Esophagus squamous epithelium (tissue), 5 donors: Measurements from ENCODE around the gene AP3D1. TPM values are rescaled to one million over a fixed set of nuclear protein-coding genes. Genes with fewer than 3 reads are reported as not detected.
"Not testable (repeated sequence)": the region's sequence is repeated elsewhere in the genome, so short reads cannot be mapped to it uniquely, and the experiment has no call there.

Experiments used
- DNase-seq: peaks from one replicate; lab custom pipeline; 2025; lab: John Stamatoyannopoulos, UW
- H3K27ac ChIP-seq, 4 donors: fragments of 200-600 bp; sonication (generic); one replicate each; pipeline ENCODE4 v1.5.1; 2016 to 2019; ENCODE audit warnings: mild to moderate bottlenecking in 1 of 4
- H3K27me3 ChIP-seq, 4 donors: fragments of 200-600 bp; sonication (generic); 1 replicate in 3 of 4; 2 replicates in 1 of 4; pipeline versions ENCODE4 v1.5.1 to v1.6.0; 2017 to 2021; ENCODE audit warnings: antibody characterized with exemption in 1 of 4
- H3K36me3 ChIP-seq, 3 donors: fragments of 200-600 bp; sonication (generic); one replicate each; pipeline ENCODE4 v1.5.1; 2016 to 2019
- H3K4me1 ChIP-seq, 3 donors: fragments of 200-600 bp; sonication (generic); one replicate each; pipeline ENCODE4 v1.5.1; 2017 to 2019
- H3K4me3 ChIP-seq, 4 donors: fragments of 200-600 bp; sonication (generic); 1 replicate in 3 of 4; 2 replicates in 1 of 4; pipeline ENCODE4 v1.5.1; 2016 to 2019; ENCODE audit warnings: mild to moderate bottlenecking in 2 of 4, moderate library complexity in 1 of 4
- H3K9me3 ChIP-seq, 3 donors: fragments of 200-600 bp; sonication (generic); one replicate each; pipeline ENCODE4 v1.5.1; 2016 to 2019
- POLR2A ChIP-seq, 4 donors: fragments of 450-650 bp; IDR thresholded peaks; one replicate each; pipeline ENCODE4 v1.6.1; 2017; ENCODE audit warnings: antibody characterized with exemption in 4 of 4, mild to moderate bottlenecking in 4 of 4, moderate library complexity in 3 of 4
- WGBS, 2 donors: methylation state at CpG; one replicate each; pipeline ENCODE4 v1.1.5; 2018; 5-methylcytosine and 5-hydroxymethylcytosine counted together
- intact Hi-C: fragments of 100-400 bp; cut with DNase I; formaldehyde crosslinking; loops from one replicate; pipeline ENCODE4 v1.15.0; 2022
- total RNA-seq, 4 donors: library from RNA; depleted of rRNA; stranded (reverse); fragments of >200 nt; gene quantifications; one replicate each; pipeline ENCODE4 v1.1.0, GENCODE V29; 2016
- TF ChIP-seq, protein P1 (sequence below), 6 experiments: fragments of 450-650 bp in 4 of 6; fragments of 200-600 bp in 2 of 6; sonication (generic) in 2 of 6; IDR thresholded peaks; one replicate each; pipeline ENCODE4 v1.5.1; 2016 to 2019; ENCODE audit warnings: antibody characterized with exemption in 6 of 6, mild to moderate bottlenecking in 4 of 6, moderate library complexity in 4 of 6
- donor health status: DM: yes; HTN: yes; CAD: no.

The AP3D1 gene
- total RNA-seq, 4 donors from 2014 or later = 47.7 to 99.9 (median 71.8) TPM

- WGBS, 2 donors = no CpG with 5 or more reads among the region's 30 CpGs
- no peaks in the 10 kb centered on the region for H3K9me3 ChIP-seq
- no peaks in the 10 kb centered on the region for H3K27me3 ChIP-seq
- H3K36me3 ChIP-seq = peaks cover 16 to 36% (median 26%) of the 10 kb centered on the region in 3 donors
- peak overlapping the region; percentile 30 to 91 (median 66) for H3K4me3 ChIP-seq
- no peak for DNase-seq
- TF ChIP-seq POLR2A (IDR thresholded peaks at IDR 0.05) = no peak
- TF ChIP-seq, protein P1, sequence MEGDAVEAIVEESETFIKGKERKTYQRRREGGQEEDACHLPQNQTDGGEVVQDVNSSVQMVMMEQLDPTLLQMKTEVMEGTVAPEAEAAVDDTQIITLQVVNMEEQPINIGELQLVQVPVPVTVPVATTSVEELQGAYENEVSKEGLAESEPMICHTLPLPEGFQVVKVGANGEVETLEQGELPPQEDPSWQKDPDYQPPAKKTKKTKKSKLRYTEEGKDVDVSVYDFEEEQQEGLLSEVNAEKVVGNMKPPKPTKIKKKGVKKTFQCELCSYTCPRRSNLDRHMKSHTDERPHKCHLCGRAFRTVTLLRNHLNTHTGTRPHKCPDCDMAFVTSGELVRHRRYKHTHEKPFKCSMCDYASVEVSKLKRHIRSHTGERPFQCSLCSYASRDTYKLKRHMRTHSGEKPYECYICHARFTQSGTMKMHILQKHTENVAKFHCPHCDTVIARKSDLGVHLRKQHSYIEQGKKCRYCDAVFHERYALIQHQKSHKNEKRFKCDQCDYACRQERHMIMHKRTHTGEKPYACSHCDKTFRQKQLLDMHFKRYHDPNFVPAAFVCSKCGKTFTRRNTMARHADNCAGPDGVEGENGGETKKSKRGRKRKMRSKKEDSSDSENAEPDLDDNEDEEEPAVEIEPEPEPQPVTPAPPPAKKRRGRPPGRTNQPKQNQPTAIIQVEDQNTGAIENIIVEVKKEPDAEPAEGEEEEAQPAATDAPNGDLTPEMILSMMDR (IDR thresholded peaks at IDR 0.05) = no peak
- peaks cover 32 to 49% (median 39%) of the 10 kb centered on the region in 3 donors for H3K4me1 ChIP-seq
- peak overlapping the region; percentile 75 to 98 (median 82) for H3K27ac ChIP-seq
- intact Hi-C loops = no loop called here
These were observed 54.0 kb downstream of the AP3D1 start for GRCh38 chr19:2097203-2097885.

GRCh38 chr19:2096480-2097202 lies 54.7 kb downstream of the AP3D1 start, which contains the start of gene IZUMO4:
Gene IZUMO4 (plus strand): TSS chr19:2096915. CDS start chr19:2096946, 31 bp downstream.
- H3K4me3 ChIP-seq = peak within 1 kb of the TSS; percentile 68 to 91 (median 83)
- TF ChIP-seq, protein P1 (IDR thresholded peaks at IDR 0.05) = peak; percentile 13 to 49 (median 30)
- peak in 1 of 4 donors; percentile 44 for TF ChIP-seq POLR2A (IDR thresholded peaks at IDR 0.05)
- peak within 1 kb of the TSS; percentile 96 to 99 (median 98) for H3K27ac ChIP-seq
- peak; percentile 88 for DNase-seq
- WGBS, 2 donors = no CpG with 5 or more reads among the region's 70 CpGs
- H3K36me3 ChIP-seq = peaks cover 12 to 29% (median 23%) of the 10 kb centered on the region in 3 donors
- H3K27me3 ChIP-seq = no peaks in the 10 kb centered on the region
- no peaks in the 10 kb centered on the region for H3K9me3 ChIP-seq
- intact Hi-C loops = no loop called here
- peaks cover 36 to 56% (median 46%) of the 10 kb centered on the region in 3 donors for H3K4me1 ChIP-seq

GRCh38 chr19:2096034-2096479 lies 55.3 kb downstream of the AP3D1 start, which contains the start of gene MOB3A:
Gene MOB3A (minus strand): TSS chr19:2096326. CDS start chr19:2078560, 17,766 bp downstream.
- H3K4me3 ChIP-seq = peak within 1 kb of the TSS; percentile 68 to 91 (median 83)
- no peaks in the 10 kb centered on the region for H3K27me3 ChIP-seq
- TF ChIP-seq, protein P1 (IDR thresholded peaks at IDR 0.05) = peak; percentile 32 to 82 (median 60)
- peak in 3 of 4 donors; percentile 36 to 95 (median 89) for TF ChIP-seq POLR2A (IDR thresholded peaks at IDR 0.05)
- intact Hi-C loops = no loop called here
- no peaks in the 10 kb centered on the region for H3K9me3 ChIP-seq
- 0 to 5% methylated on average over 6 to 11 of the region's 56 CpGs for WGBS, 2 donors
- peak within 1 kb of the TSS; percentile 96 to 99 (median 98) for H3K27ac ChIP-seq
- no peak for DNase-seq
- H3K36me3 ChIP-seq = peaks cover 6 to 23% (median 17%) of the 10 kb centered on the region in 3 donors
- H3K4me1 ChIP-seq = peaks cover 42 to 62% (median 52%) of the 10 kb centered on the region in 3 donors

- peak overlapping the region; percentile 96 to 99 (median 98) for H3K27ac ChIP-seq
- H3K4me1 ChIP-seq = peaks cover 72 to 90% (median 85%) of the 10 kb centered on the region in 3 donors
- DNase-seq, H3K9me3 ChIP-seq, H3K36me3 ChIP-seq, intact Hi-C loops, H3K4me3 ChIP-seq, H3K27me3 ChIP-seq: not testable (repeated sequence)
- 72 to 87% methylated on average over 9 to 12 of the region's 13 CpGs for WGBS, 2 donors
These were observed 59.3 kb downstream of the AP3D1 start for GRCh38 chr19:2091926-2092525.

DNA sequence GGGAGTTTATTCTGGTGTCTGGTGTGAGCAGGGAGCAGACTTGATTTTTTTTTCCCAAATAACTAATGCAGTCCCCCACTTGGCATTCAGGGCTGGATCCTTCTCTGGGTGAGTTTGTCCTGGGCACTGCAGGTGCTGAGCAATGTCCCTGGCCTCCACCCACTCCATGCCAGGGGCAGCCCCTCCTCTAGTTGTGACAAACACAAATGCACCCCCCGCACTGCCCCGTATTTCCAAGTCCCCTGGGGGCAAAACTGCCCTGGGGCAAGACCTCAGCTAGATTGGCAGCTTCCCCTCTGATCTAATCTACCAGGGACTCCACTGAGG lies 61.7 kb downstream of the AP3D1 start:
- Histone ChIP-seq H3K4me3 (peak overlapping the region in 2 of 4 donors; percentile 15 to 31), H3K4me1 (peaks cover 77 to 100% (median 92%) of the 10 kb centered on the region in 3 donors), H3K27ac (peak overlapping the region; percentile 82 to 99 (median 92)), H3K9me3 (no peaks in the 10 kb centered on the region), H3K36me3 (peaks cover 0 to 5% (median 4%) of the 10 kb centered on the region in 3 donors), H3K27me3 (no peaks in the 10 kb centered on the region)
- DNase-seq = no peak
- no peak for TF ChIP-seq POLR2A (IDR thresholded peaks at IDR 0.05)
- TF ChIP-seq, protein P1 (IDR thresholded peaks at IDR 0.05) = no peak
- WGBS, 2 donors = 7% methylated on average over 2 of the region's 2 CpGs; no CpG with 5 or more reads in 1 of the 2 donors
- intact Hi-C loops = no loop called here
